Astrocyte (in vitro differentiated cells and primary cell): ENCODE results near the gene SCYGR7.

Source experiments
- CTCF ChIP-seq: IDR thresholded peaks from 2 replicates; pipeline ENCODE4 v1.5.1; 2011; ENCODE audit warnings: low read depth, mild to moderate bottlenecking, inconsistent platforms, low read length, moderate library complexity; ENCODE audit not compliant: insufficient read depth
- EZH2 ChIP-seq: IDR thresholded peaks from 2 replicates; pipeline ENCODE4 v1.6.1; 2012; ENCODE audit warnings: mild to moderate bottlenecking, low read length, inconsistent platforms; ENCODE audit not compliant: insufficient read depth

DNA sequence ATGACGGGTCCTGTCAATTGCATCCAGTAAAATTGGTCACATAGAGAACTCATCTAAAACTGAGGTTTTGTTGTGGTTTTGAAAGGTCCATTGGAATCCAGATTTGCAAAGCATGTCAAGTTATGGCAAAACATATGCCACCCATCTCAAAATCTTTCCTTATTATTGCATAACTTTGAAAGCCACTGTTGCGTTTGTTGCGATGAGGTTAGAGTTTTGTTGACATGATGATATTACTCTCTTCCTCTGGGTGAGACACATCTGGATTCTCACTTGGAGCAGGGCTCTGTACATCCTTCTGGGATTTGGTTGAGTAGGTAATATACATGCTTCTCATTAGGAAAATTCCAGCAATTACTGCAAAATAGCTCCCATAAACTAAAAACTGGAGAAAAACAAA is 40.9 kb upstream of the SCYGR7 start:
- no peak for TF ChIP-seq EZH2
- TF ChIP-seq CTCF, result no peak
